PC-3 (cell line): ENCODE data around the gene TRPV5. TPM values are rescaled to one million over a fixed set of nuclear protein-coding genes. Genes with fewer than 3 reads are reported as not detected.

Experiments used
- ATAC-seq: fragments of 200-7000 bp; cut with Tn5 transposase; 2 replicates; pipeline ENCODE4 v1.9.1; 2020; ENCODE audit warnings: mild to moderate bottlenecking, moderate library complexity
- BruUV-seq: library from RNA; stranded (reverse); fragments of 400-500 nt; replicated peaks from 2 replicates; lab custom pipeline; 2021; lab: Mats Ljungman, UMichigan
- CTCF ChIA-PET: fragments of 300-600 bp; sonication (Branson Sonifier 250); formaldehyde crosslinking; loops from one replicate; lab custom pipeline; 2022; ENCODE audit warnings: antibody characterized with exemption; lab: Charles Lee
- POLR2A ChIA-PET: fragments of 300-600 bp; sonication (Branson Sonifier 250); formaldehyde crosslinking; loops from one replicate; lab custom pipeline; 2022; ENCODE audit warnings: antibody characterized with exemption; ENCODE audit not compliant: unreplicated experiment; lab: Charles Lee
- DNase-seq: peaks from one replicate; pipeline ENCODE4 v3.0.0-alpha.2; 2015
- H2AFZ ChIP-seq: fragments of 300-600 bp; sonication (generic); 2 replicates; pipeline ENCODE4 v1.6.0; 2016; ENCODE audit warnings: antibody characterized with exemption, low read length
- H3F3A ChIP-seq: fragments of 300-600 bp; sonication (generic); one replicate; pipeline ENCODE4 v1.6.0; 2017; ENCODE audit warnings: antibody characterized with exemption, low read length, control low read depth, mild to moderate bottlenecking; ENCODE audit not compliant: unreplicated experiment
- H3K27ac ChIP-seq: fragments of 300-600 bp; sonication (generic); 2 replicates; pipeline ENCODE4 v1.5.1; 2016; ENCODE audit warnings: mild to moderate bottlenecking, low read length
- H3K27me3 ChIP-seq: fragments of 300-600 bp; sonication (generic); 2 replicates; pipeline ENCODE4 v1.6.1; 2016; ENCODE audit warnings: low read length, mixed read lengths
- H3K36me3 ChIP-seq: fragments of 300-600 bp; sonication (generic); 2 replicates; pipeline ENCODE4 v1.6.1; 2016; ENCODE audit warnings: low read depth, mixed run types, low read length, mixed read lengths
- H3K4me1 ChIP-seq: fragments of 300-600 bp; sonication (generic); 2 replicates; pipeline ENCODE4 v1.5.1; 2016; ENCODE audit warnings: low read length; ENCODE audit not compliant: insufficient read depth
- H3K4me2 ChIP-seq: fragments of 300-600 bp; sonication (generic); 2 replicates; pipeline ENCODE4 v1.6.0; 2016; ENCODE audit warnings: low read length
- H3K4me3 ChIP-seq: fragments of 300-600 bp; sonication (generic); 2 replicates; pipeline ENCODE4 v1.5.1; 2016; ENCODE audit warnings: mild to moderate bottlenecking, low read length, mixed read lengths
- H3K79me2 ChIP-seq: fragments of 300-600 bp; sonication (generic); 2 replicates; pipeline ENCODE4 v1.6.1; 2017; ENCODE audit warnings: low read length, mixed read lengths
- H3K9ac ChIP-seq: fragments of 300-600 bp; sonication (generic); 2 replicates; pipeline ENCODE4 v1.6.0; 2016; ENCODE audit warnings: mild to moderate bottlenecking, low read length
- H3K9me2 ChIP-seq: fragments of 300-600 bp; sonication (generic); replicated peaks from 2 replicates; pipeline ENCODE4 v1.6.1; 2016; ENCODE audit warnings: mixed run types, low read length, mixed read lengths
- H3K9me3 ChIP-seq: fragments of 300-600 bp; sonication (generic); 2 replicates; pipeline ENCODE4 v1.6.1; 2016; ENCODE audit warnings: low read length, mixed read lengths
- H4K20me1 ChIP-seq: fragments of 300-600 bp; sonication (generic); 2 replicates; pipeline ENCODE4 v1.6.1; 2016; ENCODE audit warnings: low read length, mixed read lengths
- CTCF ChIP-seq: fragments of 300-600 bp; sonication (generic); conservative IDR thresholded peaks from 2 replicates; pipeline ENCODE4 v1.5.1; 2017; ENCODE audit warnings: antibody characterized with exemption, low read depth, mild to moderate bottlenecking, low read length
- EZH2 ChIP-seq: fragments of 300-600 bp; sonication (generic); IDR thresholded peaks from one replicate; pipeline ENCODE4 v1.6.1; 2017; ENCODE audit warnings: antibody characterized with exemption, mild to moderate bottlenecking, low read length; ENCODE audit not compliant: unreplicated experiment
- EZH2phosphoT487 ChIP-seq: fragments of 300-600 bp; sonication (generic); IDR thresholded peaks from 2 replicates; pipeline ENCODE4 v1.6.1; 2018; ENCODE audit warnings: mild to moderate bottlenecking, antibody characterized with exemption, low read length, borderline replicate concordance
- intact Hi-C: fragments of 100-400 bp; cut with micrococcal nuclease; formaldehyde crosslinking; loops from 2 replicates; pipeline ENCODE4 v1.9.0; 2023
- total RNA-seq: library from RNA; depleted of rRNA; stranded (reverse); fragments of >200 nt; gene quantifications from 2 replicates; pipeline ENCODE4 v1.2.3, GENCODE V29; 2014

The TRPV5 gene
- total RNA-seq, 1 experiment from 2014 or later: not detected

- POLR2A ChIA-PET: no interaction called here
- no peaks in the 10 kb centered on the region for H3K27me3 ChIP-seq
- H3K9ac ChIP-seq: no peak overlapping the region
- no peaks in the 10 kb centered on the region for H3K9me2 ChIP-seq
- H3K79me2 ChIP-seq: no peaks in the 10 kb centered on the region
- no peak overlapping the region for H3K4me2 ChIP-seq
- peaks cover 9% of the 10 kb centered on the region for H3K4me1 ChIP-seq
- no peaks in the 10 kb centered on the region for H4K20me1 ChIP-seq
- ATAC-seq: no peak
- CTCF ChIA-PET: no interaction called here
- no peak overlapping the region for H2AFZ ChIP-seq
- no peaks in the 10 kb centered on the region for H3F3A ChIP-seq
- no peaks in the 10 kb centered on the region for H3K36me3 ChIP-seq
- peaks cover 17% of the 10 kb centered on the region; the same call in 1 of the 2 replicates for H3K9me3 ChIP-seq
- intact Hi-C loops: no loop called here
- no TSS peak for BruUV-seq
- TF ChIP-seq EZH2phosphoT487: no peak
- no peak for TF ChIP-seq EZH2
- no peak for TF ChIP-seq CTCF
- H3K4me3 ChIP-seq: no peak overlapping the region
- H3K27ac ChIP-seq: no peak overlapping the region
- no peak for DNase-seq
These were observed 29.4 kb downstream of the TRPV5 start for GRCh38 chr7:142904128-142904527.

- no peaks in the 10 kb centered on the region for H3F3A ChIP-seq
- intact Hi-C loops: no loop called here
- TF ChIP-seq CTCF (no peak), EZH2 (no peak), EZH2phosphoT487 (no peak)
- H3K4me2 ChIP-seq: no peak overlapping the region
- H3K9me3 ChIP-seq: peaks cover 10% of the 10 kb centered on the region; the same call in 1 of the 2 replicates
- no peak overlapping the region for H3K4me3 ChIP-seq
- H4K20me1 ChIP-seq: no peaks in the 10 kb centered on the region
- no peaks in the 10 kb centered on the region for H3K9me2 ChIP-seq
- no peak overlapping the region for H2AFZ ChIP-seq
- no peaks in the 10 kb centered on the region for H3K36me3 ChIP-seq
- peaks cover 18% of the 10 kb centered on the region for H3K4me1 ChIP-seq
- H3K79me2 ChIP-seq: no peaks in the 10 kb centered on the region
- ChIA-PET CTCF (no interaction called here), POLR2A (no interaction called here)
- no peaks in the 10 kb centered on the region for H3K27me3 ChIP-seq
- no peak overlapping the region for H3K9ac ChIP-seq
- ATAC-seq: no peak
- DNase-seq: no peak
- no TSS peak for BruUV-seq
- no peak overlapping the region for H3K27ac ChIP-seq
These were observed 31.9 kb downstream of the TRPV5 start for GRCh38 chr7:142901426-142902259.

- ATAC-seq: no peak
- Histone ChIP-seq H2AFZ (no peak overlapping the region), H3K4me3 (no peak overlapping the region), H3K36me3 (no peaks in the 10 kb centered on the region), H3K9me3 (no peaks in the 10 kb centered on the region), H3K79me2 (no peaks in the 10 kb centered on the region), H3K9me2 (no peaks in the 10 kb centered on the region), H4K20me1 (no peaks in the 10 kb centered on the region), H3K4me1 (peaks cover 18% of the 10 kb centered on the region), H3K9ac (no peak overlapping the region), H3F3A (no peaks in the 10 kb centered on the region), H3K27ac (no peak overlapping the region), H3K27me3 (peaks cover 10% of the 10 kb centered on the region), H3K4me2 (no peak overlapping the region)
- CTCF ChIA-PET: interaction anchor here (0.6 to 0.7 kb wide), 2 partner anchors 64 to 316 kb away, joined by 3 to 8 read pairs; no protein-coding TSS in a partner anchor
- POLR2A ChIA-PET: interaction anchor here (0.8 kb wide), 1 partner anchor 11 kb away, joined by 4 read pairs; no protein-coding TSS in a partner anchor
- intact Hi-C loops: no loop called here
- BruUV-seq: no TSS peak
- TF ChIP-seq EZH2 (no peak), CTCF (no peak), EZH2phosphoT487 (no peak)
- DNase-seq: no peak
These were observed 33.9 kb downstream of the TRPV5 start for GRCh38 chr7:142899661-142900060.
